NCI-H187 (cell line): ENCODE measurements around the gene SDSL.

Experiments
- DNase-seq, 2 experiments: peaks; one replicate each; lab custom pipeline; 2025; lab: John Stamatoyannopoulos, UW

SDSL gene

GRCh38 chr12:113420996-113421595 is 1.1 kb upstream of the SDSL start:
- no peak for DNase-seq

- DNase-seq = no peak
These were observed 898 bp downstream of the SDSL start for GRCh38 chr12:113422886-113423669.

- DNase-seq = no peak
These were observed 2.3 kb downstream of the SDSL start for GRCh38 chr12:113424456-113424855.

- no peak for DNase-seq
These were observed 3.0 kb downstream of the SDSL start for GRCh38 chr12:113424915-113425823.

- DNase-seq = no peak
These were observed 3.8 kb downstream of the SDSL start for GRCh38 chr12:113425960-113426453.

GRCh38 chr12:113427882-113428281 is 5.7 kb downstream of the SDSL start:
- DNase-seq = no peak

GRCh38 chr12:113428482-113428881 is 6.3 kb downstream of the SDSL start:
- DNase-seq = no peak

- DNase-seq = no peak
These were observed 10.8 kb downstream of the SDSL start for GRCh38 chr12:113432986-113433385.

GRCh38 chr12:113435367-113435766 is 13.2 kb downstream of the SDSL start:
- DNase-seq = no peak

- no peak for DNase-seq
These were observed 14.4 kb downstream of the SDSL start for GRCh38 chr12:113436586-113436985.

- no peak for DNase-seq
These were observed 15.0 kb downstream of the SDSL start for GRCh38 chr12:113436993-113437728.

GRCh38 chr12:113437729-113438100 is 15.5 kb downstream of the SDSL start:
- DNase-seq = no peak

- DNase-seq = no peak
These were observed 16.5 kb downstream of the SDSL start for GRCh38 chr12:113438523-113439300.

- DNase-seq = no peak
These were observed 17.1 kb downstream of the SDSL start for GRCh38 chr12:113439301-113439597.

- peak; percentile 12 to 44 for DNase-seq
These were observed 17.4 kb downstream of the SDSL start for GRCh38 chr12:113439606-113440030.

- no peak for DNase-seq
These were observed 18.2 kb downstream of the SDSL start for GRCh38 chr12:113440336-113440735.

GRCh38 chr12:113440947-113441782 is 19.0 kb downstream of the SDSL start:
- DNase-seq = no peak

GRCh38 chr12:113443030-113443539 is 20.9 kb downstream of the SDSL start:
- no peak for DNase-seq

GRCh38 chr12:113445544-113446171 is 23.5 kb downstream of the SDSL start:
- DNase-seq = no peak

- no peak for DNase-seq
These were observed 26.7 kb downstream of the SDSL start for GRCh38 chr12:113448873-113449272.
